Kidney (tissue), 14 donors: ENCODE data around the gene GOLGA8S. TPM values are rescaled to one million over a fixed set of nuclear protein-coding genes. Genes with fewer than 3 reads are reported as not detected.
"Not testable (repeated sequence)": the region's sequence is repeated elsewhere in the genome, so short reads cannot be mapped to it uniquely, and the experiment has no call there.

Source experiments
- DNase-seq, 5 donors: peaks; one replicate each; pipeline ENCODE4 v3.0.0-alpha.2; 2013 to 2020
- FAIRE-seq: peaks from 2 replicates; lab custom pipeline; 2012; peaks lifted over from hg19 to GRCh38; lab: Jason Lieb, UNC
- H3K27ac ChIP-seq, 2 donors: one replicate each; pipeline ENCODE4 v1.7.0; 2013; ENCODE audit warnings: low read depth in 2 of 2, low read length in 2 of 2, inconsistent platforms in 1 of 2
- H3K27me3 ChIP-seq: one replicate; pipeline ENCODE4 v1.7.1; 2013; ENCODE audit warnings: low read length, inconsistent platforms; ENCODE audit not compliant: control insufficient read depth, insufficient read depth
- H3K36me3 ChIP-seq, 3 donors: one replicate each; pipeline versions ENCODE4 v1.7.0 to v1.7.1; 2013; ENCODE audit warnings: low read length in 3 of 3, control low read depth in 1 of 3, inconsistent platforms in 1 of 3; ENCODE audit not compliant: insufficient read depth in 3 of 3, control insufficient read depth in 2 of 3
- H3K4me1 ChIP-seq, 3 donors: one replicate each; pipeline versions ENCODE4 v1.7.0 to v1.7.1; 2013; ENCODE audit warnings: low read length in 3 of 3, inconsistent platforms in 1 of 3, low read depth in 1 of 3; ENCODE audit not compliant: control insufficient read depth in 2 of 3, insufficient read depth in 2 of 3
- H3K4me3 ChIP-seq, 3 donors: one replicate each; pipeline versions ENCODE4 v1.7.0 to v1.8.1; 2013; ENCODE audit warnings: low read length in 3 of 3, control low read depth in 1 of 3, inconsistent platforms in 1 of 3
- H3K9ac ChIP-seq, 3 donors: one replicate each; pipeline versions ENCODE4 v1.7.0 to v1.7.1; 2013; ENCODE audit warnings: low read length in 3 of 3, control low read depth in 1 of 3, inconsistent platforms in 1 of 3
- H3K9me3 ChIP-seq, 3 donors: one replicate each; pipeline versions ENCODE4 v1.7.0 to v1.7.1; 2013; ENCODE audit warnings: low read length in 3 of 3, control low read depth in 1 of 3, inconsistent platforms in 1 of 3; ENCODE audit not compliant: control insufficient read depth in 2 of 3, insufficient read depth in 1 of 3
- intact Hi-C: fragments of 100-400 bp; cut with DNase I; formaldehyde crosslinking; loops from one replicate; pipeline ENCODE4 v1.11.1; 2022
- polyA plus RNA-seq: library from polyadenylated mRNA; stranded (reverse); fragments of 350-450 nt; fragmentation: Illumina TruSeq; extraction: RNeasy Lipid Tissue Mini Kit (QIAGEN cat#74804); gene quantifications from one replicate; pipeline ENCODE4 v1.2.3, GENCODE V29; 2014; ENCODE audit warnings: low read depth, low replicate concordance; ENCODE audit not compliant: insufficient read depth
- total RNA-seq: library from RNA; stranded (reverse); fragmentation: NEBNext Ultra II Directional; extraction: Animal tissue kit (Norgen Biotek cat#: 25700); gene quantifications from one replicate; pipeline ENCODE4 v1.2.1, GENCODE V29; 2021
- TF ChIP-seq, protein P1 (sequence below): IDR thresholded peaks from 3 replicates; pipeline ENCODE4 v1.5.1; 2012; ENCODE audit warnings: mild to moderate bottlenecking, moderate library complexity, borderline replicate concordance; ENCODE audit not compliant: insufficient read depth; ENCODE audit errors: extremely low read depth
- donor health status: control.
- donor health status: control.
- donor health status: control.
- donor health status: control.
- donor health status: control.
- donor health status: DM: yes; HTN: yes; CAD: no.
- donor health status: Normal renal cell carcinoma (clear cell type).

Gene GOLGA8S
- total and polyA plus RNA-seq, 2 donors from 2014 or later, result 0.13 to 0.60 TPM

GRCh38 chr15:23380700-23381099 is 26.2 kb downstream of the GOLGA8S start:
- DNase-seq, intact Hi-C loops, FAIRE-seq, H3K9ac ChIP-seq, H3K27ac ChIP-seq, H3K4me3 ChIP-seq, H3K9me3 ChIP-seq, H3K4me1 ChIP-seq, H3K36me3 ChIP-seq, H3K27me3 ChIP-seq: not testable (repeated sequence)

GRCh38 chr15:23381192-23381591 is 26.6 kb downstream of the GOLGA8S start:
- H3K9me3 ChIP-seq, H3K4me1 ChIP-seq, H3K27ac ChIP-seq, H3K27me3 ChIP-seq, H3K9ac ChIP-seq, H3K4me3 ChIP-seq, H3K36me3 ChIP-seq, FAIRE-seq, intact Hi-C loops: not testable (repeated sequence)
- peak in 3 of 5 donors; percentile 14 to 34 (median 18) for DNase-seq

DNA sequence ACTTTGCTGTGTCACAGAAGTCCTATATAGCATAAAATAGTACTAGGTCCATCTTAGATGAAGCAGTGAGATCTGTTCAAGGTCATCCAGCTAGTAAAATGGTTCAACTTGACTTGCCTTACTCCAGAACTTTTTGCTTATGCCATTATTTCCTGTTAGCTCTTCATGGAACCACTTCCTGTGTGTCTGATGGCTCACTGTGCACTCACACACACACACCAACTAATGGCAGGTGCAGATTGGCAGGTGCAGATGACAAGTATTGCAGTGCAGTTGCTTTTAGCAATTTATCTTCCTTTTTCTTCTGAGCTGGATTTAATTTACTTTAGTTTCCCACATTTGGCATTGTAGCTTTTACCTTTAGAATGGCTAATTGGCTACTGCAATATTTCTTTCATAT is 29.8 kb downstream of the GOLGA8S start:
- FAIRE-seq (no peak), DNase-seq (no peak)
- TF ChIP-seq, protein P1, sequence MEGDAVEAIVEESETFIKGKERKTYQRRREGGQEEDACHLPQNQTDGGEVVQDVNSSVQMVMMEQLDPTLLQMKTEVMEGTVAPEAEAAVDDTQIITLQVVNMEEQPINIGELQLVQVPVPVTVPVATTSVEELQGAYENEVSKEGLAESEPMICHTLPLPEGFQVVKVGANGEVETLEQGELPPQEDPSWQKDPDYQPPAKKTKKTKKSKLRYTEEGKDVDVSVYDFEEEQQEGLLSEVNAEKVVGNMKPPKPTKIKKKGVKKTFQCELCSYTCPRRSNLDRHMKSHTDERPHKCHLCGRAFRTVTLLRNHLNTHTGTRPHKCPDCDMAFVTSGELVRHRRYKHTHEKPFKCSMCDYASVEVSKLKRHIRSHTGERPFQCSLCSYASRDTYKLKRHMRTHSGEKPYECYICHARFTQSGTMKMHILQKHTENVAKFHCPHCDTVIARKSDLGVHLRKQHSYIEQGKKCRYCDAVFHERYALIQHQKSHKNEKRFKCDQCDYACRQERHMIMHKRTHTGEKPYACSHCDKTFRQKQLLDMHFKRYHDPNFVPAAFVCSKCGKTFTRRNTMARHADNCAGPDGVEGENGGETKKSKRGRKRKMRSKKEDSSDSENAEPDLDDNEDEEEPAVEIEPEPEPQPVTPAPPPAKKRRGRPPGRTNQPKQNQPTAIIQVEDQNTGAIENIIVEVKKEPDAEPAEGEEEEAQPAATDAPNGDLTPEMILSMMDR, result no peak
- Histone ChIP-seq H3K36me3 (no peaks in the 10 kb centered on the region), H3K4me3 (no peak overlapping the region), H3K9me3 (no peaks in the 10 kb centered on the region), H3K27me3 (no peaks in the 10 kb centered on the region), H3K27ac (no peak overlapping the region), H3K4me1 (no peaks in the 10 kb centered on the region), H3K9ac (no peak overlapping the region)
- intact Hi-C loops, result no loop called here

DNA sequence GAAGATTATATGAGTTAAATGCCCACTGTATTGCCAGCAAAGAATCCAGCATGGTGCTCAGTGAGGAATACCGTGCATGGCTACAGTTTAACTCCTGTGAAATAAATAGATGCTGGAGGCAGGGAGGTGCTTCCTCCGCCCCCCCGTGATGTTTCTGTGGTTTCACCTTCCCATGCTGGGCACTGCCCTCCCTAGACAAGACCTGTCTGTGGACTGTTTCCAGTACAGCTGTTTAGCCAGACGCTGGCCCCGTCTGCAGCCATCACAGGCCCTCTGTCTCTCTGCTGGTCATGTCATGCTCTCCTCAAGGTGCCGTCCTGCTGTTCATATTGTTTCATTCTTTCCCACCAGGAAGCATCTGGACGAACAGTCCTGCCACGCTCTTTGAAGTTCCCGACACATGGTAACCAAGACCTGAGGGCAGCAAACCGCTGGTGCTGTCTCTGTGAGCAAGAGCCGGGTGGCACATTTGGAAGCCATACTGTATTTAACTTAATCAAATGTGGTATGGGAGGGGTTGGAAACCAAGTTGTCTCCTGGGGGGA is 31.4 kb downstream of the GOLGA8S start:
- no peaks in the 10 kb centered on the region for H3K4me1 ChIP-seq
- H3K27ac ChIP-seq, result no peak overlapping the region
- no peak overlapping the region for H3K9ac ChIP-seq
- H3K36me3 ChIP-seq, result no peaks in the 10 kb centered on the region
- intact Hi-C loops, result no loop called here
- FAIRE-seq, result no peak
- no peak overlapping the region for H3K4me3 ChIP-seq
- DNase-seq, result no peak
- no peaks in the 10 kb centered on the region for H3K9me3 ChIP-seq
- TF ChIP-seq, protein P1, result no peak
- H3K27me3 ChIP-seq, result no peaks in the 10 kb centered on the region
